Astrocyte (in vitro differentiated cells and primary cell): Measurements from ENCODE around the gene ADGRA1. TPM values are rescaled to one million over a fixed set of nuclear protein-coding genes. Genes with fewer than 3 reads are reported as not detected.
A peak's percentile ranks its signal among the peaks of the same experiment; 100 is the strongest.

Experiments
- DNase-seq: peaks from one replicate; pipeline ENCODE4 v3.0.0-alpha.2; 2010; ENCODE audit warnings: low read depth
- FAIRE-seq: peaks from 2 replicates; lab custom pipeline; 2011; peaks lifted over from hg19 to GRCh38; lab: Jason Lieb, UNC
- H2AFZ ChIP-seq: 2 replicates; pipeline ENCODE4 v1.6.0; 2012; ENCODE audit warnings: low read depth, low read length, inconsistent platforms
- H3K27ac ChIP-seq: 2 replicates; pipeline ENCODE4 v1.5.1; 2011; ENCODE audit warnings: low read depth, low read length, inconsistent platforms
- H3K27me3 ChIP-seq: 2 replicates; pipeline ENCODE4 v1.6.0; 2011; ENCODE audit warnings: low read length, inconsistent platforms; ENCODE audit not compliant: insufficient read depth
- H3K36me3 ChIP-seq: 2 replicates; pipeline ENCODE4 v1.5.1; 2011; ENCODE audit warnings: low read length, inconsistent platforms; ENCODE audit not compliant: insufficient read depth
- H3K4me1 ChIP-seq: 2 replicates; pipeline ENCODE4 v1.5.1; 2011; ENCODE audit warnings: low read length, inconsistent platforms; ENCODE audit not compliant: insufficient read depth
- H3K4me2 ChIP-seq: 2 replicates; pipeline ENCODE4 v1.6.0; 2012; ENCODE audit warnings: low read length, inconsistent platforms
- H3K4me3 ChIP-seq: 2 replicates; pipeline ENCODE4 v1.5.1; 2011; ENCODE audit warnings: low read depth, mild to moderate bottlenecking, low read length, inconsistent platforms; ENCODE audit not compliant: insufficient read depth
- H3K79me2 ChIP-seq: 2 replicates; pipeline ENCODE4 v1.6.0; 2012; ENCODE audit warnings: mild to moderate bottlenecking, low read length, inconsistent platforms; ENCODE audit not compliant: insufficient read depth
- H3K9ac ChIP-seq: 2 replicates; pipeline ENCODE4 v1.6.0; 2012; ENCODE audit warnings: mild to moderate bottlenecking, low read length, inconsistent platforms
- H3K9me3 ChIP-seq: 2 replicates; pipeline ENCODE4 v1.5.1; 2012; ENCODE audit warnings: low read depth, mild to moderate bottlenecking, low read length, inconsistent platforms; ENCODE audit not compliant: insufficient read depth
- H4K20me1 ChIP-seq: 2 replicates; pipeline ENCODE4 v1.6.0; 2012; ENCODE audit warnings: low read length, inconsistent platforms; ENCODE audit not compliant: insufficient read depth
- H3K27ac Mint-ChIP-seq: one replicate; pipeline ENCODE4 v1.8.0; 2021; ENCODE audit warnings: mild to moderate bottlenecking, mixed read lengths; ENCODE audit not compliant: unreplicated experiment
- H3K27me3 Mint-ChIP-seq: one replicate; pipeline ENCODE4 v1.8.0; 2021; ENCODE audit warnings: low read depth, mixed read lengths; ENCODE audit not compliant: unreplicated experiment
- H3K36me3 Mint-ChIP-seq: one replicate; pipeline ENCODE4 v1.8.0; 2021; ENCODE audit warnings: low read depth, mixed read lengths; ENCODE audit not compliant: unreplicated experiment
- H3K4me1 Mint-ChIP-seq: one replicate; pipeline ENCODE4 v1.8.0; 2021; ENCODE audit warnings: low read depth, mixed read lengths; ENCODE audit not compliant: unreplicated experiment
- H3K4me3 Mint-ChIP-seq: one replicate; pipeline ENCODE4 v1.8.0; 2021; ENCODE audit warnings: mild to moderate bottlenecking, moderate library complexity, mixed read lengths; ENCODE audit not compliant: unreplicated experiment
- H3K9me3 Mint-ChIP-seq: one replicate; pipeline ENCODE4 v1.8.0; 2021; ENCODE audit warnings: mild to moderate bottlenecking, mixed read lengths; ENCODE audit not compliant: unreplicated experiment
- CTCF ChIP-seq: IDR thresholded peaks from 2 replicates; pipeline ENCODE4 v1.5.1; 2011; ENCODE audit warnings: low read depth, mild to moderate bottlenecking, inconsistent platforms, low read length, moderate library complexity; ENCODE audit not compliant: insufficient read depth
- EZH2 ChIP-seq: IDR thresholded peaks from 2 replicates; pipeline ENCODE4 v1.6.1; 2012; ENCODE audit warnings: mild to moderate bottlenecking, low read length, inconsistent platforms; ENCODE audit not compliant: insufficient read depth
- total RNA-seq: library from RNA; stranded (reverse); gene quantifications from 2 replicates; pipeline ENCODE4 v1.2.1, GENCODE V29; 2021

ADGRA1 gene
- total RNA-seq, 1 donor from 2014 or later: not detected

- H3K9ac ChIP-seq: no peak overlapping the region
- no peaks in the 10 kb centered on the region for H3K36me3 ChIP-seq
- DNase-seq (no peak), FAIRE-seq (no peak)
- H3K79me2 ChIP-seq: no peaks in the 10 kb centered on the region
- Mint-ChIP-seq H3K9me3 (peaks cover 14% of the 10 kb centered on the region), H3K4me1 (no peaks in the 10 kb centered on the region), H3K4me3 (no peak overlapping the region), H3K36me3 (no peaks in the 10 kb centered on the region), H3K27ac (no peak overlapping the region), H3K27me3 (peaks cover 36% of the 10 kb centered on the region)
- H3K9me3 ChIP-seq: peaks cover 11% of the 10 kb centered on the region
- no peak overlapping the region for H3K4me3 ChIP-seq
- no peaks in the 10 kb centered on the region for H3K4me1 ChIP-seq
- no peaks in the 10 kb centered on the region for H3K27me3 ChIP-seq
- H2AFZ ChIP-seq: no peak overlapping the region
- H4K20me1 ChIP-seq: no peaks in the 10 kb centered on the region
- no peak overlapping the region for H3K27ac ChIP-seq
- H3K4me2 ChIP-seq: no peak overlapping the region
- TF ChIP-seq EZH2: no peak
Measured at GRCh38 chr10:133123050-133123745, 35.5 kb downstream of the ADGRA1 start.

GRCh38 chr10:133123746-133124356 is 36.1 kb downstream of the ADGRA1 start:
- H3K27ac Mint-ChIP-seq: no peak overlapping the region
- no peak for FAIRE-seq
- no peaks in the 10 kb centered on the region for H3K36me3 ChIP-seq
- no peaks in the 10 kb centered on the region for H3K4me1 ChIP-seq
- H3K4me3 Mint-ChIP-seq: no peak overlapping the region
- no peak overlapping the region for H2AFZ ChIP-seq
- H3K27ac ChIP-seq: no peak overlapping the region
- no peak overlapping the region for H3K4me3 ChIP-seq
- no peak overlapping the region for H3K9ac ChIP-seq
- H3K4me1 Mint-ChIP-seq: no peaks in the 10 kb centered on the region
- H4K20me1 ChIP-seq: no peaks in the 10 kb centered on the region
- no peak overlapping the region for H3K4me2 ChIP-seq
- peaks cover 9% of the 10 kb centered on the region for H3K9me3 Mint-ChIP-seq
- TF ChIP-seq EZH2 (no peak), CTCF (no peak)
- H3K9me3 ChIP-seq: peaks cover 9% of the 10 kb centered on the region
- H3K36me3 Mint-ChIP-seq: no peaks in the 10 kb centered on the region
- H3K27me3 ChIP-seq: no peaks in the 10 kb centered on the region
- H3K27me3 Mint-ChIP-seq: peaks cover 33% of the 10 kb centered on the region
- H3K79me2 ChIP-seq: no peaks in the 10 kb centered on the region
- DNase-seq: no peak

- FAIRE-seq: no peak
- Histone ChIP-seq H2AFZ (no peak overlapping the region), H3K4me2 (no peak overlapping the region), H3K27me3 (no peaks in the 10 kb centered on the region), H3K4me3 (no peak overlapping the region), H3K36me3 (no peaks in the 10 kb centered on the region), H3K79me2 (no peaks in the 10 kb centered on the region), H3K27ac (no peak overlapping the region), H3K4me1 (no peaks in the 10 kb centered on the region), H3K9me3 (peaks cover 4% of the 10 kb centered on the region), H4K20me1 (no peaks in the 10 kb centered on the region), H3K9ac (no peak overlapping the region)
- no peak for DNase-seq
- no peak overlapping the region for H3K27ac Mint-ChIP-seq
- no peaks in the 10 kb centered on the region for H3K36me3 Mint-ChIP-seq
- no peaks in the 10 kb centered on the region for H3K4me1 Mint-ChIP-seq
- no peak overlapping the region for H3K4me3 Mint-ChIP-seq
- peaks cover 29% of the 10 kb centered on the region for H3K27me3 Mint-ChIP-seq
- no peak for TF ChIP-seq EZH2
- peak; percentile 5 for TF ChIP-seq CTCF
- peaks cover 5% of the 10 kb centered on the region for H3K9me3 Mint-ChIP-seq
Measured at GRCh38 chr10:133124357-133125211, 36.9 kb downstream of the ADGRA1 start.
